WTC11 (cell line): ENCODE measurements around the gene SENP8.
"Not testable (repeated sequence)": the region's sequence is repeated elsewhere in the genome, so short reads cannot be mapped to it uniquely, and the experiment has no call there.

Source experiments
- ATF1 ChIP-seq: sonication (generic); formaldehyde crosslinking; IDR thresholded peaks from 2 replicates; pipeline ENCODE4 v1.8.1; 2023; ENCODE audit warnings: mild to moderate bottlenecking, moderate library complexity, missing genetic modification reagents
- CREB1 ChIP-seq: sonication (generic); formaldehyde crosslinking; IDR thresholded peaks from 2 replicates; pipeline ENCODE4 v1.8.0; 2023; ENCODE audit warnings: mild to moderate bottlenecking, missing genetic modification reagents
- CREM ChIP-seq: sonication (generic); formaldehyde crosslinking; IDR thresholded peaks from 2 replicates; pipeline ENCODE4 v1.8.1; 2022; ENCODE audit warnings: mild to moderate bottlenecking, missing genetic modification reagents, moderate library complexity
- FOXJ3 ChIP-seq: sonication (generic); formaldehyde crosslinking; IDR thresholded peaks from 2 replicates; pipeline ENCODE4 v1.9.0; 2021; ENCODE audit warnings: missing genetic modification reagents, mild to moderate bottlenecking, borderline replicate concordance
- GABPB1 ChIP-seq: sonication (generic); formaldehyde crosslinking; IDR thresholded peaks from 2 replicates; pipeline ENCODE4 v1.8.1; 2023; ENCODE audit warnings: mild to moderate bottlenecking, missing genetic modification reagents
- NR3C1 ChIP-seq: sonication (generic); formaldehyde crosslinking; conservative IDR thresholded peaks from 2 replicates; pipeline ENCODE4 v1.8.1; 2023; ENCODE audit warnings: low read depth, mild to moderate bottlenecking, missing genetic modification reagents
- SMAD3 ChIP-seq: sonication (generic); formaldehyde crosslinking; IDR thresholded peaks from 2 replicates; pipeline ENCODE4 v1.8.0; 2022; ENCODE audit warnings: missing genetic modification reagents, mild to moderate bottlenecking, borderline replicate concordance
- TF ChIP-seq, protein P1 (sequence below): fragments of 200-600 bp; IDR thresholded peaks from 2 replicates; pipeline ENCODE4 v1.8.0; 2022; ENCODE audit warnings: antibody characterized with exemption

- not testable (repeated sequence) for TF ChIP-seq GABPB1; CREB1 (CRISPR knock-in tag); ATF1 (CRISPR knock-in tag); FOXJ3 (CRISPR knock-in tag); SMAD3; NR3C1 (CRISPR knock-in tag); CREM (CRISPR knock-in tag)
- TF ChIP-seq, protein P1, sequence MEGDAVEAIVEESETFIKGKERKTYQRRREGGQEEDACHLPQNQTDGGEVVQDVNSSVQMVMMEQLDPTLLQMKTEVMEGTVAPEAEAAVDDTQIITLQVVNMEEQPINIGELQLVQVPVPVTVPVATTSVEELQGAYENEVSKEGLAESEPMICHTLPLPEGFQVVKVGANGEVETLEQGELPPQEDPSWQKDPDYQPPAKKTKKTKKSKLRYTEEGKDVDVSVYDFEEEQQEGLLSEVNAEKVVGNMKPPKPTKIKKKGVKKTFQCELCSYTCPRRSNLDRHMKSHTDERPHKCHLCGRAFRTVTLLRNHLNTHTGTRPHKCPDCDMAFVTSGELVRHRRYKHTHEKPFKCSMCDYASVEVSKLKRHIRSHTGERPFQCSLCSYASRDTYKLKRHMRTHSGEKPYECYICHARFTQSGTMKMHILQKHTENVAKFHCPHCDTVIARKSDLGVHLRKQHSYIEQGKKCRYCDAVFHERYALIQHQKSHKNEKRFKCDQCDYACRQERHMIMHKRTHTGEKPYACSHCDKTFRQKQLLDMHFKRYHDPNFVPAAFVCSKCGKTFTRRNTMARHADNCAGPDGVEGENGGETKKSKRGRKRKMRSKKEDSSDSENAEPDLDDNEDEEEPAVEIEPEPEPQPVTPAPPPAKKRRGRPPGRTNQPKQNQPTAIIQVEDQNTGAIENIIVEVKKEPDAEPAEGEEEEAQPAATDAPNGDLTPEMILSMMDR: not testable (repeated sequence)
These were observed 53.8 kb downstream of the SENP8 start for GRCh38 chr15:72171978-72172377.
